ENCODE measurements around the gene UBR2. TPM values are rescaled to one million over a fixed set of nuclear protein-coding genes. Genes with fewer than 3 reads are reported as not detected.

UBR2 gene
- total RNA-seq, 4 donors from 2014 or later: 22.7 to 28.7 (median 25.3) TPM

GRCh38 chr6:42742116-42742894 is 178.5 kb downstream of the UBR2 start:
- 48 to 64% methylated on average over 5 of the region's 5 CpGs for WGBS, 2 donors
- H3K4me3 ChIP-seq (ENCODE audit: low read depth, poor library complexity, severe bottlenecking): no peak overlapping the region
- DNase-seq (ENCODE audit: low spot score in 2 of 2): no peak
- TF ChIP-seq, protein P1, sequence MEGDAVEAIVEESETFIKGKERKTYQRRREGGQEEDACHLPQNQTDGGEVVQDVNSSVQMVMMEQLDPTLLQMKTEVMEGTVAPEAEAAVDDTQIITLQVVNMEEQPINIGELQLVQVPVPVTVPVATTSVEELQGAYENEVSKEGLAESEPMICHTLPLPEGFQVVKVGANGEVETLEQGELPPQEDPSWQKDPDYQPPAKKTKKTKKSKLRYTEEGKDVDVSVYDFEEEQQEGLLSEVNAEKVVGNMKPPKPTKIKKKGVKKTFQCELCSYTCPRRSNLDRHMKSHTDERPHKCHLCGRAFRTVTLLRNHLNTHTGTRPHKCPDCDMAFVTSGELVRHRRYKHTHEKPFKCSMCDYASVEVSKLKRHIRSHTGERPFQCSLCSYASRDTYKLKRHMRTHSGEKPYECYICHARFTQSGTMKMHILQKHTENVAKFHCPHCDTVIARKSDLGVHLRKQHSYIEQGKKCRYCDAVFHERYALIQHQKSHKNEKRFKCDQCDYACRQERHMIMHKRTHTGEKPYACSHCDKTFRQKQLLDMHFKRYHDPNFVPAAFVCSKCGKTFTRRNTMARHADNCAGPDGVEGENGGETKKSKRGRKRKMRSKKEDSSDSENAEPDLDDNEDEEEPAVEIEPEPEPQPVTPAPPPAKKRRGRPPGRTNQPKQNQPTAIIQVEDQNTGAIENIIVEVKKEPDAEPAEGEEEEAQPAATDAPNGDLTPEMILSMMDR (IDR thresholded peaks at IDR 0.05): no peak
- intact Hi-C loops (cut with DNase I; ENCODE audit: low total_unique reads): no loop called here

Other genes starting within 250 kb of the UBR2 start
- 10 to 100 TPM in 1 of 4 donors, 1 to 10 TPM in 3; 6.9 to 12.1 (median 8.8) TPM for gene TRERF1, start 112.1 kb upstream of the UBR2 start, total RNA-seq
- gene PRPH2, start 158.6 kb downstream of the UBR2 start, total RNA-seq: under 1 TPM in 1 of 4 donors, not detected in 3; 0.16 TPM
- 10 to 100 TPM; 40.3 to 55.5 (median 45.3) TPM for gene TBCC, start 182.1 kb downstream of the UBR2 start, total RNA-seq
- 10 to 100 TPM; 19.4 to 23.4 (median 20.5) TPM for gene BICRAL, start 218.0 kb downstream of the UBR2 start, total RNA-seq

Measured in lower leg skin (tissue), 4 donors.